Jurkat, Clone E6-1 (cell line): Measurements from ENCODE around the gene REL. TPM values are rescaled to one million over a fixed set of nuclear protein-coding genes. Genes with fewer than 3 reads are reported as not detected.
A peak's percentile ranks its signal among the peaks of the same experiment; 100 is the strongest.

Experiments
- DNase-seq: peaks from one replicate; pipeline ENCODE4 v3.0.0-alpha.2; 2011; ENCODE audit warnings: low read depth, low spot score
- H3K4me3 ChIP-seq: 2 replicates; pipeline ENCODE4 v1.5.1; 2011; ENCODE audit warnings: mild to moderate bottlenecking, low read length, control low read depth, moderate library complexity
- polyA plus RNA-seq: library from polyadenylated mRNA; unstranded; fragments of >200 nt; gene quantifications from one replicate; pipeline ENCODE4 v1.2.1, GENCODE V29; 2012; ENCODE audit warnings: missing spikeins; ENCODE audit not compliant: insufficient read length, insufficient read depth

The REL gene
- 4.5 TPM for polyA plus RNA-seq

- peak; percentile 68 for DNase-seq
- H3K4me3 ChIP-seq, result peak within 1 kb of the TSS; percentile 78
Observed at GRCh38 chr2:60881047-60881932, at the start of gene REL. REL (plus strand) TSS chr2:60881574; CDS start chr2:60881841, 267 bp downstream.

DNA sequence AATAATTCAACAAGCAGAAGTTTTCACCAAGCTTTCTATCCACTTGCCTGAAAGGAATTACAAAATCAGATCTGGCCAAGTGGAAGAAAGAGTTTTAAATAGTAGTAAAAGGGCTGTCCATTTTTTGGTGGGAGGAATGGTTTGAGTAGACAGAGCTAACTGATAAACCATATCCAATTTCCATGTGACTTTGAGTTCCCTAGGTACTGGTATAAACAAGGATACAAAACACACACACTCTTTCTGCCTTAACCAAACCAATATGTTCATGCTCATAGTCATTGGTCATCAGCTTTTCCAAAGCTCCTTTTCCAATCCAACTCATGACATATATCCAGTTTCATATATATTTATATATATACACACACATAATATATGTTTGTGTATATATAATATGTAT lies 49.5 kb upstream of the REL start:
- DNase-seq, result no peak
- no peak overlapping the region for H3K4me3 ChIP-seq

GRCh38 chr2:60832621-60833020 lies 48.8 kb upstream of the REL start:
- DNase-seq, result no peak
- H3K4me3 ChIP-seq, result no peak overlapping the region

- H3K4me3 ChIP-seq, result no peak overlapping the region
- DNase-seq, result no peak
Observed at GRCh38 chr2:60834270-60834717, 47.1 kb upstream of the REL start.

GRCh38 chr2:60836491-60836890 lies 44.9 kb upstream of the REL start:
- H3K4me3 ChIP-seq, result no peak overlapping the region
- no peak for DNase-seq

GRCh38 chr2:60837123-60837522 lies 44.3 kb upstream of the REL start:
- H3K4me3 ChIP-seq, result no peak overlapping the region
- DNase-seq, result no peak

DNA sequence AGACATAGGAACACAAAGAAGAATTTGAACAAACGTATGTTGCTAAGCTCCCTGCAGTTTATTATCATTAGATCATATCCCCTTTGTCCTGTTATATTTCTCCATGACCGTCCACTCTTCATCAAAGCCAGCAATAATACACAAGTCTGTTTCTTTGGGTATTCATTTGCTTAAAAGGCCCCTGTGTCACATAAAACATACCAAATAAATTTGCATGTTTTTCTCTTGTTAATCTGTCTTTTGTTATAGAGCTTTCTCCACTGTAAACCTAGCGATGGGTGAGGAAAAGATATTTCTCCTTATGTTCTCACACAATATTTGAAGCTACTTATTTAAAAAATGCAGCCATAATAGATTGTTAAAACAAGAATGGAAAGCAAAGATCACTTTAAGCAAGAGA lies 42.9 kb upstream of the REL start:
- H3K4me3 ChIP-seq, result no peak overlapping the region
- no peak for DNase-seq

DNA sequence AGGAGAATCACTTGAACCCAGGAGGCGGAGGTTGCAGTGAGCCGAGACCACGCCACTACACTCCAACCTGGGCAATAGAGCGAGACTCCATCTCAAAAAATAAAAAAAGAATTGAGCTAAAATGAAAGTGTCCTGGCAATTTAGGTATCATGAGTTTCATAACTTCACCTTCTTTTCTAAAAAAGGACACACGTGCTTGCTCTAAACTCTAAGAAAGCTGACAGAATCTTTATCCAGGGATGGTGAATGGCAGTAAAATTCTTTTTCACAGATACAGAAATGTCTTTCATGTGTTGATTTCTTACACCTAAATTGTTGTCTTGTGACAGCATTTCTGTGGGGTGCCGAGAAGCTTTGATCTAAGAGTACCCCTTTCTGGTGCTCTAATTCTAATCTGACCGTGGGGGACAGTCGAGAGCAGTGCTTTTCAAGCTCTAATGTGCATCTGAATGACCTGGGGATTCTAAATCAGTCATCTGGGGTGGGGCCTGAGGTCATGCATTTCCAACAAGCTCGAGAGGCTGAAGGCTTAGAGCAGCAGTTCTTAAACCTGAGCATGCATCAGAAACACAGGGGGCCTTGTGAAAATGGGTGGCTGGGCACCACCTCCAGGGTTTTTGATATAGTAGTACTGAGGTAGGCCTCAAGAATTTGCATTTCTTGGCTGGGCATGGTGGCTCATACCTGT lies 42.1 kb upstream of the REL start:
- no peak for DNase-seq
- no peak overlapping the region for H3K4me3 ChIP-seq

- H3K4me3 ChIP-seq, result no peak overlapping the region
- peak; percentile 85 for DNase-seq
Observed at GRCh38 chr2:60840880-60841279, 40.5 kb upstream of the REL start.

GRCh38 chr2:60843006-60843405 lies 38.4 kb upstream of the REL start:
- H3K4me3 ChIP-seq, result no peak overlapping the region

GRCh38 chr2:60844105-60844504 lies 37.3 kb upstream of the REL start:
- no peak for DNase-seq
- no peak overlapping the region for H3K4me3 ChIP-seq

More at GRCh38 chr2:60843006-60843405, 38.4 kb upstream of the REL start:
- DNase-seq, result no peak

DNA sequence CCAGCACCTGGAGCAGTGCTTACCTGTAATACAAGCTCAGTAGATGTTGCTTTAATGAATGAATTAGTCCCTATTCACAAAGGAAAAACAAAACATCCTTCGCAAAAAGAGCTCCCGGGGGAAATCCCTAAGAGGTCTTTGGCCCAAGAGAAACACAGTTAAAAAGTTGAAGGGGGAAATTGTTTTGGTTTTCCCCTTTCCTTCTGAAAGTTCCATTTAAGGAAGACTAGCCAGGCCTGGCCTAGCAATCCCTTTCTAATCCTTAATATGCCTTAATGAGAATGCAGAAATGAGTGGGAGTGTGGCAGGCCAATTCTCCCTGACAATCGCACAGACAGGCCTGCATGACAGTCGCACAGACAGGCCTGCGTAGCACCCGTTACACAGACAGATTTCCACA lies 33.5 kb upstream of the REL start:
- no peak for DNase-seq
- no peak overlapping the region for H3K4me3 ChIP-seq

GRCh38 chr2:60849187-60849586 lies 32.2 kb upstream of the REL start:
- no peak overlapping the region for H3K4me3 ChIP-seq
- no peak for DNase-seq

- no peak for DNase-seq
- no peak overlapping the region for H3K4me3 ChIP-seq
Observed at GRCh38 chr2:60852282-60852860, 29.0 kb upstream of the REL start.

DNA sequence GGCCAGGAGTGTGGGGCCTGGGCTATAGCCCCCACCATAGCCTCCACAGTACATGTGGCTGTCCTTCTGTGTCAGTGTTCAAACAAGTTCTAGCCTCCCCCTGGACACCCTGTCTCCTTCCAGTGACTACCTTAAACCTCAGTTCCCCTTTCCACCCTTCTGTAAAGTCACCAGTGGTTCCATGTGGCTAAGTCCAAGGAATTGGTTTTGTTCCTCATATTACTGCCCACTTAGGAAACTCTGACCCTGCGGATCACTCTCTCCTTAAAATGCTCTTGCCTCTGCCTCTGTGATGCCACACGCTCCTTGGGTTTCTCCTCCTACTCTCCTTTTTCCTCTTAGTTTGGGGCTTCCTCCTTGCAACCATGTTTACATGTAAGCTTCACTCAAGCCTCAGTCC lies 27.8 kb upstream of the REL start:
- H3K4me3 ChIP-seq, result no peak overlapping the region
- DNase-seq, result no peak

GRCh38 chr2:60855989-60856669 lies 25.2 kb upstream of the REL start:
- no peak overlapping the region for H3K4me3 ChIP-seq
- DNase-seq, result no peak

DNA sequence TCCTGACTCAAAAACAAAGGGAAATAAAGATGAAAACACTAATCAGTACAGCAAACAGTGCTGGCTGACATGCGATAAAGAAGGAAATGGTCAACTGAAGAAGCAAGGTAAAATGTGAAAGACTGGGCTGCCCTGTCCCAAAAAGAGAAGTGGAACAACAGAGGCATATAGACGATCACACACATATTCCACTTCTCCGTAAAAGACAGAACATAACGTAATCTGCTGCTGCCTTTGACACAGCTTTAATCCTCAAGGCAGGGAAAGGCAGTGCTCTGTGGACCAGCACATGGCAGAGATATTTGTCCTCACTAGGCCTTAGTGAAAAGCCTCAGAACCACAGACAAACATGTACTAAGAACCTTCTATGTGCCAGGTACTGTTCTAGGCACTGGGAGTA lies 24.3 kb upstream of the REL start:
- no peak overlapping the region for H3K4me3 ChIP-seq
- DNase-seq, result no peak

GRCh38 chr2:60858897-60859311 lies 22.5 kb upstream of the REL start:
- DNase-seq, result no peak
- no peak overlapping the region for H3K4me3 ChIP-seq

GRCh38 chr2:60861736-60862135 lies 19.6 kb upstream of the REL start:
- DNase-seq, result no peak
- no peak overlapping the region for H3K4me3 ChIP-seq
